Fibroblast of lung (primary cell): ENCODE measurements around the gene ASB11. TPM values are rescaled to one million over a fixed set of nuclear protein-coding genes. Genes with fewer than 3 reads are reported as not detected.

Experiments
- DNase-seq, 2 donors: peaks; one replicate each; pipeline versions ENCODE4 v3.0.0 to v3.0.0-alpha.2; 2010; ENCODE audit warnings: low read depth in 2 of 2
- H2AFZ ChIP-seq: 2 replicates; pipeline ENCODE4 v1.5.1; 2012; ENCODE audit warnings: low read length, control low read depth, inconsistent platforms
- H3K27ac ChIP-seq: 2 replicates; pipeline ENCODE4 v1.5.1; 2011; ENCODE audit warnings: low read length, control low read depth; ENCODE audit not compliant: insufficient read depth
- H3K27me3 ChIP-seq: 2 replicates; pipeline ENCODE4 v1.5.1; 2011; ENCODE audit warnings: mild to moderate bottlenecking, low read length; ENCODE audit not compliant: control insufficient read depth, insufficient read depth
- H3K36me3 ChIP-seq: 2 replicates; pipeline ENCODE4 v1.5.1; 2011; ENCODE audit warnings: low read length; ENCODE audit not compliant: control insufficient read depth, insufficient read depth
- H3K4me1 ChIP-seq: 2 replicates; pipeline ENCODE4 v1.5.1; 2011; ENCODE audit warnings: low read length; ENCODE audit not compliant: control insufficient read depth, insufficient read depth; ENCODE audit errors: extremely low read depth
- H3K4me2 ChIP-seq: 2 replicates; pipeline ENCODE4 v1.5.1; 2011; ENCODE audit warnings: low read length, control low read depth; ENCODE audit not compliant: insufficient read depth; ENCODE audit errors: extremely low read depth
- H3K4me3 ChIP-seq, 4 experiments: fragments of 200-600 bp in 1 of 4; sonication (generic) in 1 of 4; replicated peaks in 1 of 4; 2 replicates each; pipeline ENCODE4 v1.5.1; 2011 to 2016; ENCODE audit warnings: low read length in 4 of 4, low read depth in 3 of 4, mild to moderate bottlenecking in 3 of 4, control low read depth in 2 of 4, inconsistent platforms in 1 of 4, mixed read lengths in 1 of 4; ENCODE audit not compliant: insufficient read depth in 1 of 4; ENCODE audit errors: control extremely low read depth in 1 of 4
- H3K79me2 ChIP-seq: 2 replicates; pipeline ENCODE4 v1.5.1; 2012; ENCODE audit warnings: mild to moderate bottlenecking, low read length, inconsistent platforms; ENCODE audit not compliant: control insufficient read depth, insufficient read depth
- H3K9ac ChIP-seq: 2 replicates; pipeline ENCODE4 v1.5.1; 2011; ENCODE audit warnings: mild to moderate bottlenecking, low read length, control low read depth; ENCODE audit not compliant: insufficient read depth
- H3K9me3 ChIP-seq: 2 replicates; pipeline ENCODE4 v1.5.1; 2012; ENCODE audit warnings: low read depth, low read length; ENCODE audit not compliant: control insufficient read depth, insufficient read depth
- H4K20me1 ChIP-seq: 2 replicates; pipeline ENCODE4 v1.5.1; 2011; ENCODE audit warnings: low read length; ENCODE audit not compliant: control insufficient read depth, insufficient read depth; ENCODE audit errors: extremely low read depth
- EZH2 ChIP-seq: IDR thresholded peaks from 2 replicates; pipeline ENCODE4 v1.5.1; 2012; ENCODE audit warnings: low read length, control low read depth, mild to moderate bottlenecking; ENCODE audit errors: missing control alignments
- polyA plus RNA-seq, 2 donors: library from polyadenylated mRNA; depleted of rRNA in 1 of 2; stranded (reverse) in 1 of 2; unstranded in 1 of 2; fragments of >200 nt; gene quantifications; 2 replicates each; pipeline ENCODE4 v1.2.1, GENCODE V29; 2011 to 2012; ENCODE audit warnings: missing spikeins in 1 of 2
- total RNA-seq: library from RNA; depleted of rRNA; stranded (reverse); fragments of >200 nt; gene quantifications from 2 replicates; pipeline ENCODE4 v1.2.1, GENCODE V29; 2014
- TF ChIP-seq, protein P1 (sequence below), 2 donors: IDR thresholded peaks in 1 of 2; conservative IDR thresholded peaks in 1 of 2; 1 replicate in 1 of 2; 2 replicates in 1 of 2; pipeline ENCODE4 v1.5.1; 2011 to 2012; ENCODE audit warnings: low read length in 2 of 2, control low read depth in 1 of 2, inconsistent platforms in 1 of 2, low read depth in 1 of 2, mild to moderate bottlenecking in 1 of 2

ASB11 gene
- total and polyA plus RNA-seq, 2 donors (not counting 1 experiment from before 2014, with no cell fraction given), result not detected

DNA sequence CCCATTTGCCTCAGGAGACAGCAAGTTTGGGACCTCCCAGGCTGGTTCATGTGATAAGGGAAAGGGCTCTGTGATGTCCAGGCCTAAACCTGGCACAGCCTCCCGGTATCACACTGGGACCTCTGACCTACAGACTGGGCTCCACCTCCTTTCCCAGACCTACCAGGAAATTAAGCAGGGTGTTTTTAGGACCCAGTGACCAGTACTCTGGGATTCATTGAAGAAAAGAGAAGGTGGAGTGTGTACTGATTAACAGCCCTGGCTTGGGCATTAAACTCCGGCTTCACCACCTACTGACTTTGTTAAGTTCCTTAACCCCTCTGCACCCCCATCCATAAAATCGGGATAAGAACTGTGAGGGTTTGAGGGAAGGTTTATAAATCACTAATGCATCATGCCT, 74.1 kb downstream of the ASB11 start:
- no peak overlapping the region for H3K27ac ChIP-seq
- no peak overlapping the region for H3K4me3 ChIP-seq
- H3K27me3 ChIP-seq, result no peaks in the 10 kb centered on the region
- no peak overlapping the region for H2AFZ ChIP-seq
- no peaks in the 10 kb centered on the region for H3K9me3 ChIP-seq
- no peak overlapping the region for H3K9ac ChIP-seq
- H3K36me3 ChIP-seq, result no peaks in the 10 kb centered on the region
- H3K79me2 ChIP-seq, result no peaks in the 10 kb centered on the region
- no peaks in the 10 kb centered on the region for H3K4me1 ChIP-seq
- H3K4me2 ChIP-seq, result no peak overlapping the region
- TF ChIP-seq, protein P1, sequence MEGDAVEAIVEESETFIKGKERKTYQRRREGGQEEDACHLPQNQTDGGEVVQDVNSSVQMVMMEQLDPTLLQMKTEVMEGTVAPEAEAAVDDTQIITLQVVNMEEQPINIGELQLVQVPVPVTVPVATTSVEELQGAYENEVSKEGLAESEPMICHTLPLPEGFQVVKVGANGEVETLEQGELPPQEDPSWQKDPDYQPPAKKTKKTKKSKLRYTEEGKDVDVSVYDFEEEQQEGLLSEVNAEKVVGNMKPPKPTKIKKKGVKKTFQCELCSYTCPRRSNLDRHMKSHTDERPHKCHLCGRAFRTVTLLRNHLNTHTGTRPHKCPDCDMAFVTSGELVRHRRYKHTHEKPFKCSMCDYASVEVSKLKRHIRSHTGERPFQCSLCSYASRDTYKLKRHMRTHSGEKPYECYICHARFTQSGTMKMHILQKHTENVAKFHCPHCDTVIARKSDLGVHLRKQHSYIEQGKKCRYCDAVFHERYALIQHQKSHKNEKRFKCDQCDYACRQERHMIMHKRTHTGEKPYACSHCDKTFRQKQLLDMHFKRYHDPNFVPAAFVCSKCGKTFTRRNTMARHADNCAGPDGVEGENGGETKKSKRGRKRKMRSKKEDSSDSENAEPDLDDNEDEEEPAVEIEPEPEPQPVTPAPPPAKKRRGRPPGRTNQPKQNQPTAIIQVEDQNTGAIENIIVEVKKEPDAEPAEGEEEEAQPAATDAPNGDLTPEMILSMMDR (conservative IDR thresholded peaks at IDR 0.05 in 1 of 2, IDR thresholded peaks at IDR 0.05 in 1 of 2; ENCODE audit: low read depth in 1 of 2, low read length in 2 of 2), result no peak
- TF ChIP-seq EZH2, result no peak
- H4K20me1 ChIP-seq, result no peaks in the 10 kb centered on the region
- no peak for DNase-seq

DNA sequence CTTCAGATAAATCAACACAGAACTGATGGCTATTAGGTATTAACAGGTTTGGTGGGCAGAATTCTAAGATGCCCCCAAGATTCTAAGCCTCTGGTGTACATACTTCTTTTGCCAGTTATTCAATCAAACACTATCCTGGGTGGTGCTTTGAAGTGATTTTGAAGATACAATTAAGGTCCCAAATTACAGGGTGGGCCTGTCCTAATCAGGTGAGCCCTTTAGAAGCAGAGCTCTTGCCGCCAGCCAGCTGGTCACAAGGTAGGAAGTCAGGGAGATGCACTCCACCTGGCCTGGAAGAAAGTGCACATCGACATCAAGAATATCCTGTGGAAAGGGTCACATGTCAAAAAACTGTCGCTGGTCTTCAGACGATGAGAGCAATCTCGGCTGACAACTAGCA, 75.0 kb downstream of the ASB11 start:
- no peaks in the 10 kb centered on the region for H3K9me3 ChIP-seq
- H3K36me3 ChIP-seq, result no peaks in the 10 kb centered on the region
- no peak overlapping the region for H3K4me2 ChIP-seq
- H3K79me2 ChIP-seq, result no peaks in the 10 kb centered on the region
- no peak overlapping the region for H2AFZ ChIP-seq
- H3K9ac ChIP-seq, result no peak overlapping the region
- H3K27ac ChIP-seq, result no peak overlapping the region
- H3K4me1 ChIP-seq, result no peaks in the 10 kb centered on the region
- no peak overlapping the region for H3K4me3 ChIP-seq
- no peaks in the 10 kb centered on the region for H4K20me1 ChIP-seq
- H3K27me3 ChIP-seq, result no peaks in the 10 kb centered on the region
- TF ChIP-seq EZH2, result no peak
- TF ChIP-seq, protein P1 (conservative IDR thresholded peaks at IDR 0.05 in 1 of 2, IDR thresholded peaks at IDR 0.05 in 1 of 2; ENCODE audit: low read depth in 1 of 2, low read length in 2 of 2), result no peak
- no peak for DNase-seq

DNA sequence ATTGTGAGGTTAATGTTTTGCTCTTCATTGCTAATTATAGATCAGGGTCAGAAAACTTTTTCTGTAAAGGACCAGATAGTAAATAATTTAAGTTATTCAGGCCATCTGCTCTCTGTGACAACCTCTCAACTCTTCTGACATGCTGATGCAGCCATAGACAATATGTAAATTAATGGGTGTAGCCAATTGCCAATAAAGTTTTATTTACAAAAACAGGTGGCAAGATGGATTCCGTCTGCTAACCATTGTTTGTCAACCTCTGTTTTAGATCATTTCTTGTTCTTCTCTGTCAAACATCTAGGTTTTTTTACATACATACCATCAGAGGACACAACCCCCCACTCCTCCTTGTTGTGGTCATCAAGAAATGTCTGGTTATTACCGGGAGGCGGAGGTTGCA, 79.3 kb downstream of the ASB11 start:
- Histone ChIP-seq H3K27ac (no peak overlapping the region), H3K4me1 (no peaks in the 10 kb centered on the region), H3K4me3 (no peak overlapping the region), H3K9ac (no peak overlapping the region), H3K79me2 (no peaks in the 10 kb centered on the region), H2AFZ (no peak overlapping the region), H3K9me3 (no peaks in the 10 kb centered on the region), H4K20me1 (no peaks in the 10 kb centered on the region), H3K36me3 (no peaks in the 10 kb centered on the region), H3K27me3 (no peaks in the 10 kb centered on the region), H3K4me2 (no peak overlapping the region)
- TF ChIP-seq, protein P1 (conservative IDR thresholded peaks at IDR 0.05 in 1 of 2, IDR thresholded peaks at IDR 0.05 in 1 of 2; ENCODE audit: low read depth in 1 of 2, low read length in 2 of 2), result no peak
- TF ChIP-seq EZH2, result no peak
- no peak for DNase-seq
